Measurements from ENCODE around the gene MAPK1. TPM values are rescaled to one million over a fixed set of nuclear protein-coding genes. Genes with fewer than 3 reads are reported as not detected.

The MAPK1 gene
- total RNA-seq = 47.2 and 76.2 TPM in 2 replicates

DNA sequence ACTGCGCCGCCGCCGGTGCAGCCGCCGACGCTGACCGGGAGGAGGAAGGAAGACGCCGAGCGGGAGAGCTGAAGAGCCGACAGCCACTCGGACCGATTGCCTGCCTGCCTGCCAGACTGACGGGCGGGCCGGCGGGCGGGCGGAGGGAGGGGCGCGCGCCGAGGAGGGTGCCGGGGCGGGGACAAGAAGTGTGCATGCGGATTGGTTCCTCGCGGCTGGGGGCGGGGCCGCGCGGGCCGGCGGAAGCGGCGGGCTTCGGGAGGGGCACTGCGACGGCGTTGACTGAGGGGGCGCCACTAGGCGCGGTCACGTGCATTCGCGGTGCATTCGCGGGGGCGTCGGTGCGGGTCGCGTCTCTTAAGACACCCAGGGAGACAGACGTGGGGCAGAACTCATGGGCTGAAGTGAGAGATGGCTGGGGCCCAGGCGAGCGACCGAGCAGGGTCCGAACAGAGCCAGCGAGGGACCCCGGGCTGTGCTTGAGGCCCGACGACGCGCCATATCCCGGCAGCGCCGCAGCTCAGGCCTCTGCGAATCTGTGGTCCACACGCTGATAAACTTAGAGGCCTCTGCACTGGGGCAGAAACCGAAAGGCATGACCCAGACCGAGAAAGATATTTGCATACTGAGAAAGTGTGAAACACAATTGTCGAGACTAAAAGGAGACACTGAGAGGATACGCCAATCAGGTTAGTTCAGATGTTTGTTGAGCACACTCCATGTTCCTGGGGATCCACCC is at the start of gene MAPK1:
MAPK1 (minus strand) TSS at position 118 of the 739 bp plus-strand sequence. CDS start 205 bp downstream, outside the sequence.

DNA sequence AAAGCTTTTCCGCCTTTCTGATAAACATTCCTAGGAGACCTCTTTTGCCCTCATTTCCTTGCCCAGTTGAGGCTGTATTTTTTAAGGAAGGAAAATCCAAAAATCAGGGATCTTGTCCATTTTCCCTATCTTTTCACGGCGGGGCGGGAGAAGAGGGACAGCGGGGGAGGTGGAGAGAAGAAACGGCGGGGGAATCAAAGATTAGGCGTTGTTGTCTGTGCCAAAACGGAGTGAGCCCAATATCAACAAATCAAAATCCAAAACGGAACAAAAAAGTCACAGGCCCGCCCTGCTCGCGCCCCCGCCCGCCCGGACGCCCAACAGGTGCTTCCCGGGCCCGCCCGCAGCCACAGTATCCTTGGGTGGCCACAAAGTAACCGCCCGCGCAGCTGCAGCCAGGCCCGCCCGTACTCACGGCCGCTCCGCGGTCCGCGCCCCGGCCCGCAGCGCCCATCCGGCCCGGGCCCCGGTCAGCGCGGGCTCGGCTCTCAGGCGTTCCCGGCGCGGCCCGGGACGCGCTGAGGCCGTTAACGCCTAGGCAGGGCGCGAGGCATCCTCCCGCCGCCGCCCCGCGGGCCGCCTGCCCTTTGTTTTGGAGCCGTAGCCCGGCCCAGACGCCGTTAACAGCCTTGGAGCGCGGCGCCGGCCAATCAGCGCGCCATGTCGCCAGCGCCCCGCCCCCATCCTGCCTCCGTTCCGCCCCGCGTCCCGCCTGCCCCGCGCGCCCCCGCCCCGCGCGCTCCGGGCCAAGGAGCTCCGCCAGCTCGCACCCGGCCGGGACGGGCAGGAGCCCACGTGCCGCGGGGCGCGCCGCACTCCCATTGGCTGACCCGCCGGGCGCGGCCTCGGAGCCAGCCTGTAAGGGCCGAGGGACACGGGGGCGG is 132.0 kb downstream of the MAPK1 start, which contains the start of gene YPEL1:
YPEL1 (minus strand) TSS at position 595 of the 884 bp plus-strand sequence. CDS start 25,050 bp downstream, outside the sequence.

Other genes starting within 250 kb of the MAPK1 start
- 8.3 and 17.2 TPM in 2 replicates for gene YDJC, start 237.6 kb downstream of the MAPK1 start, total RNA-seq
- under 0.01 and 0.18 TPM in 2 replicates for gene CCDC116, start 234.9 kb downstream of the MAPK1 start, total RNA-seq
- 29.7 and 35.6 TPM in 2 replicates for gene SDF2L1, start 225.3 kb downstream of the MAPK1 start, total RNA-seq
- gene PPIL2, start 201.6 kb downstream of the MAPK1 start, total RNA-seq = 17.8 and 29.6 TPM in 2 replicates
- 0.37 and 0.59 TPM in 2 replicates for gene YPEL1, start 131.9 kb downstream of the MAPK1 start, total RNA-seq
- 34.4 and 80.5 TPM in 2 replicates for gene PPM1F, start 85.2 kb upstream of the MAPK1 start, total RNA-seq
- gene TOP3B, start 115.1 kb upstream of the MAPK1 start, total RNA-seq = 27.0 and 33.7 TPM in 2 replicates